WTC11 (cell line): ENCODE data around the gene STX17.

Experiments
- CREB1 ChIP-seq: sonication (generic); formaldehyde crosslinking; IDR thresholded peaks from 2 replicates; pipeline ENCODE4 v1.8.0; 2023; ENCODE audit warnings: mild to moderate bottlenecking, missing genetic modification reagents
- CREM ChIP-seq: sonication (generic); formaldehyde crosslinking; IDR thresholded peaks from 2 replicates; pipeline ENCODE4 v1.8.1; 2022; ENCODE audit warnings: mild to moderate bottlenecking, missing genetic modification reagents, moderate library complexity
- FOXJ3 ChIP-seq: sonication (generic); formaldehyde crosslinking; IDR thresholded peaks from 2 replicates; pipeline ENCODE4 v1.9.0; 2021; ENCODE audit warnings: missing genetic modification reagents, mild to moderate bottlenecking, borderline replicate concordance
- JUN ChIP-seq: sonication (generic); formaldehyde crosslinking; IDR thresholded peaks from 2 replicates; pipeline ENCODE4 v1.8.0; 2023; ENCODE audit warnings: mild to moderate bottlenecking, missing genetic modification reagents
- NR2C2 ChIP-seq: sonication (generic); formaldehyde crosslinking; IDR thresholded peaks from 2 replicates; pipeline ENCODE4 v1.8.0; 2022; ENCODE audit warnings: mild to moderate bottlenecking, missing genetic modification reagents
- ZNF317 ChIP-seq: sonication (generic); formaldehyde crosslinking; IDR thresholded peaks from 2 replicates; pipeline ENCODE4 v1.8.1; 2023; ENCODE audit warnings: low read depth, mild to moderate bottlenecking, moderate library complexity, missing genetic modification reagents, borderline replicate concordance
- TF ChIP-seq, protein P1 (sequence below): fragments of 200-600 bp; IDR thresholded peaks from 2 replicates; pipeline ENCODE4 v1.8.0; 2022; ENCODE audit warnings: antibody characterized with exemption
- TF ChIP-seq, protein P2 (sequence below): sonication (generic); formaldehyde crosslinking; IDR thresholded peaks from 2 replicates; pipeline ENCODE4 v1.8.1; 2022; ENCODE audit warnings: mild to moderate bottlenecking, moderate library complexity, missing genetic modification reagents
- TF ChIP-seq, protein P3 (sequence below): sonication (generic); formaldehyde crosslinking; IDR thresholded peaks from 2 replicates; pipeline ENCODE4 v1.8.1; 2023; ENCODE audit warnings: mild to moderate bottlenecking, missing genetic modification reagents, moderate library complexity
- TF ChIP-seq, protein P4 (sequence below): sonication (generic); formaldehyde crosslinking; IDR thresholded peaks from 2 replicates; pipeline ENCODE4 v1.8.1; 2022; ENCODE audit warnings: missing genetic modification reagents, borderline replicate concordance
- TF ChIP-seq, protein P5 (sequence below): sonication (generic); formaldehyde crosslinking; IDR thresholded peaks from 2 replicates; pipeline ENCODE4 v1.8.1; 2022; ENCODE audit warnings: low read depth, missing genetic modification reagents, borderline replicate concordance

DNA sequence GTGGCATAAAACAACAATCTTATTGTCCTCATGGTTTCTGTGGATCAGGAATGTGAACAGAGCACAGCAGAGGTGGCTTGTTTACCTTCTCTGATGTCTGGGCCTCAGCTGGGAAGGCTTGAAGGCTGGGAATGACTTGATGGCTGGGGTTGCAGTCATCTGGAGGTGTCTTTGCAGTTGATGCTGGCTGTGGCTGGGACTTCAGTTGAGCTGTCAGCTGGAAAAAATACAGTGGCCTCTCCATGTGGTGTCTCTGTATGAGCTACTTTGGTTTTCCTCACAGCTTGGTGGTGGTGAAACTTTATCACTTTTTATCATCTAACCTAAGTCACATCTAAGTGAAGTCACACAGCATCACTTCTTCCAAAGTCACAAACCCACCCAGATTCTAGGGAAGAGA is 24.7 kb upstream of the STX17 start:
- TF ChIP-seq CREM (CRISPR knock-in tag) (no peak), ZNF317 (CRISPR knock-in tag) (no peak), NR2C2 (CRISPR knock-in tag) (no peak), FOXJ3 (CRISPR knock-in tag) (no peak), CREB1 (CRISPR knock-in tag) (no peak), JUN (CRISPR knock-in tag) (no peak)
- TF ChIP-seq, protein P1, sequence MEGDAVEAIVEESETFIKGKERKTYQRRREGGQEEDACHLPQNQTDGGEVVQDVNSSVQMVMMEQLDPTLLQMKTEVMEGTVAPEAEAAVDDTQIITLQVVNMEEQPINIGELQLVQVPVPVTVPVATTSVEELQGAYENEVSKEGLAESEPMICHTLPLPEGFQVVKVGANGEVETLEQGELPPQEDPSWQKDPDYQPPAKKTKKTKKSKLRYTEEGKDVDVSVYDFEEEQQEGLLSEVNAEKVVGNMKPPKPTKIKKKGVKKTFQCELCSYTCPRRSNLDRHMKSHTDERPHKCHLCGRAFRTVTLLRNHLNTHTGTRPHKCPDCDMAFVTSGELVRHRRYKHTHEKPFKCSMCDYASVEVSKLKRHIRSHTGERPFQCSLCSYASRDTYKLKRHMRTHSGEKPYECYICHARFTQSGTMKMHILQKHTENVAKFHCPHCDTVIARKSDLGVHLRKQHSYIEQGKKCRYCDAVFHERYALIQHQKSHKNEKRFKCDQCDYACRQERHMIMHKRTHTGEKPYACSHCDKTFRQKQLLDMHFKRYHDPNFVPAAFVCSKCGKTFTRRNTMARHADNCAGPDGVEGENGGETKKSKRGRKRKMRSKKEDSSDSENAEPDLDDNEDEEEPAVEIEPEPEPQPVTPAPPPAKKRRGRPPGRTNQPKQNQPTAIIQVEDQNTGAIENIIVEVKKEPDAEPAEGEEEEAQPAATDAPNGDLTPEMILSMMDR, result no peak
- TF ChIP-seq, protein P2, sequence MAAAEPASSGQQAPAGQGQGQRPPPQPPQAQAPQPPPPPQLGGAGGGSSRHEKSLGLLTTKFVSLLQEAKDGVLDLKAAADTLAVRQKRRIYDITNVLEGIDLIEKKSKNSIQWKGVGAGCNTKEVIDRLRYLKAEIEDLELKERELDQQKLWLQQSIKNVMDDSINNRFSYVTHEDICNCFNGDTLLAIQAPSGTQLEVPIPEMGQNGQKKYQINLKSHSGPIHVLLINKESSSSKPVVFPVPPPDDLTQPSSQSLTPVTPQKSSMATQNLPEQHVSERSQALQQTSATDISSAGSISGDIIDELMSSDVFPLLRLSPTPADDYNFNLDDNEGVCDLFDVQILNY (CRISPR knock-in tag), result no peak
- TF ChIP-seq, protein P3, sequence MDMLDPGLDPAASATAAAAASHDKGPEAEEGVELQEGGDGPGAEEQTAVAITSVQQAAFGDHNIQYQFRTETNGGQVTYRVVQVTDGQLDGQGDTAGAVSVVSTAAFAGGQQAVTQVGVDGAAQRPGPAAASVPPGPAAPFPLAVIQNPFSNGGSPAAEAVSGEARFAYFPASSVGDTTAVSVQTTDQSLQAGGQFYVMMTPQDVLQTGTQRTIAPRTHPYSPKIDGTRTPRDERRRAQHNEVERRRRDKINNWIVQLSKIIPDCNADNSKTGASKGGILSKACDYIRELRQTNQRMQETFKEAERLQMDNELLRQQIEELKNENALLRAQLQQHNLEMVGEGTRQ (CRISPR knock-in tag), result no peak
- TF ChIP-seq, protein P4, sequence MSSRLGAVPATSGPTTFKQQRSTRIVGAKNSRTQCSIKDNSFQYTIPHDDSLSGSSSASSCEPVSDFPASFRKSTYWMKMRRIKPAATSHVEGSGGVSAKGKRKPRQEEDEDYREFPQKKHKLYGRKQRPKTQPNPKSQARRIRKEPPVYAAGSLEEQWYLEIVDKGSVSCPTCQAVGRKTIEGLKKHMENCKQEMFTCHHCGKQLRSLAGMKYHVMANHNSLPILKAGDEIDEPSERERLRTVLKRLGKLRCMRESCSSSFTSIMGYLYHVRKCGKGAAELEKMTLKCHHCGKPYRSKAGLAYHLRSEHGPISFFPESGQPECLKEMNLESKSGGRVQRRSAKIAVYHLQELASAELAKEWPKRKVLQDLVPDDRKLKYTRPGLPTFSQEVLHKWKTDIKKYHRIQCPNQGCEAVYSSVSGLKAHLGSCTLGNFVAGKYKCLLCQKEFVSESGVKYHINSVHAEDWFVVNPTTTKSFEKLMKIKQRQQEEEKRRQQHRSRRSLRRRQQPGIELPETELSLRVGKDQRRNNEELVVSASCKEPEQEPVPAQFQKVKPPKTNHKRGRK (CRISPR knock-in tag), result no peak
- TF ChIP-seq, protein P5, sequence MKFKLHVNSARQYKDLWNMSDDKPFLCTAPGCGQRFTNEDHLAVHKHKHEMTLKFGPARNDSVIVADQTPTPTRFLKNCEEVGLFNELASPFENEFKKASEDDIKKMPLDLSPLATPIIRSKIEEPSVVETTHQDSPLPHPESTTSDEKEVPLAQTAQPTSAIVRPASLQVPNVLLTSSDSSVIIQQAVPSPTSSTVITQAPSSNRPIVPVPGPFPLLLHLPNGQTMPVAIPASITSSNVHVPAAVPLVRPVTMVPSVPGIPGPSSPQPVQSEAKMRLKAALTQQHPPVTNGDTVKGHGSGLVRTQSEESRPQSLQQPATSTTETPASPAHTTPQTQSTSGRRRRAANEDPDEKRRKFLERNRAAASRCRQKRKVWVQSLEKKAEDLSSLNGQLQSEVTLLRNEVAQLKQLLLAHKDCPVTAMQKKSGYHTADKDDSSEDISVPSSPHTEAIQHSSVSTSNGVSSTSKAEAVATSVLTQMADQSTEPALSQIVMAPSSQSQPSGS (CRISPR knock-in tag), result no peak
